C4-2B (cell line): ENCODE measurements around the gene TNNT3.

Experiments
- H3K27ac ChIP-seq: fragments of 450-650 bp; 2 replicates; pipeline ENCODE4 v1.5.1; 2017
- CTCF ChIP-seq: fragments of 450-650 bp; conservative IDR thresholded peaks from 2 replicates; pipeline ENCODE4 v1.5.1; 2017; ENCODE audit warnings: mild to moderate bottlenecking
- ZFX ChIP-seq: fragments of 450-650 bp; IDR thresholded peaks from 2 replicates; pipeline ENCODE4 v1.6.1; 2017

Gene TNNT3

GRCh38 chr11:1925373-1926155 lies 6.1 kb downstream of the TNNT3 start:
- TF ChIP-seq CTCF (no peak), ZFX (no peak)
- no peak overlapping the region for H3K27ac ChIP-seq

DNA sequence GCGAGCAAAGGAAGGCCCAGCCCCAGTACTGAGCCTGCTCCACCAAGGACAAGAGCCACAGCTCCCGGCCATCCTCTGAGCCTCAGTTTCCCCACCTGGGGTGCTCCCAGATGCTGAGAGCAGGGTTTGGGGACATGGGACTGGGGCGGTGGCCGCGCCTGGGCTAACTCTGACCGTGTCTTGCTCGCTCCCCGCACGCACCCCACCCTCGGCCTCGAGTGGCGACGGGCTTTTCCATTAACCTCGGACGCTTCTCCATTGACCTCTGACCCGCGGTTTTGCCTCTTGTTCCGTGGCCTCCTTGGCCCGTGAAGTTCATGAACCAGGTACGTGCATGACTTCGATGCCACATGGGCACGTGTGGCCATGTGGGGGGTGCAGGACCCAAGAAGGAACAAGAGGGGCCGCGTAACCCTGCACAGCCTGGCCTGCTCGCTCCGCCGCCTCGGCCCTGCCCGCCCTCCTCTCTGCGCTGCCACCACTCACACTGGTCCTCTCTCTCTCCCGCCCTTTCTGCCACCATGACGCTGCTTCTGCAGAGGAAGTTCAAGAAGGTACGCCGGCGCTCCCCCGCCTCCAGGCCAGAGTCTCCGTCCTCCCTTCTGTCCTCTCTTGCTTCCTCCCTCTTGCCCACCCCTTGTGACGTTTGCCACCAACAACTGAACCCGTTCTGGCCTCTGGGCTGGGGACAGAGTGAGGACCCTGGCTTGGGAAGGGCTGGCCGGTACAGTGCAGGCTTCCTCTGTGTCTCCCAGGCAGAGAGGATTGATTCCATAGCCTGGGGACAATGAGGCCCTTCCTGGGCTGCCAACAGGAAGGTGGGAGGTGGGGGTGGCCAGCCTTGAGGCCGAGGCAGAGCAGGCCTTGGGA lies 6.9 kb downstream of the TNNT3 start:
- TF ChIP-seq ZFX (no peak), CTCF (no peak)
- H3K27ac ChIP-seq: no peak overlapping the region

GRCh38 chr11:1927026-1927847 lies 7.7 kb downstream of the TNNT3 start:
- no peak for TF ChIP-seq CTCF
- no peak for TF ChIP-seq ZFX
- H3K27ac ChIP-seq: no peak overlapping the region

DNA sequence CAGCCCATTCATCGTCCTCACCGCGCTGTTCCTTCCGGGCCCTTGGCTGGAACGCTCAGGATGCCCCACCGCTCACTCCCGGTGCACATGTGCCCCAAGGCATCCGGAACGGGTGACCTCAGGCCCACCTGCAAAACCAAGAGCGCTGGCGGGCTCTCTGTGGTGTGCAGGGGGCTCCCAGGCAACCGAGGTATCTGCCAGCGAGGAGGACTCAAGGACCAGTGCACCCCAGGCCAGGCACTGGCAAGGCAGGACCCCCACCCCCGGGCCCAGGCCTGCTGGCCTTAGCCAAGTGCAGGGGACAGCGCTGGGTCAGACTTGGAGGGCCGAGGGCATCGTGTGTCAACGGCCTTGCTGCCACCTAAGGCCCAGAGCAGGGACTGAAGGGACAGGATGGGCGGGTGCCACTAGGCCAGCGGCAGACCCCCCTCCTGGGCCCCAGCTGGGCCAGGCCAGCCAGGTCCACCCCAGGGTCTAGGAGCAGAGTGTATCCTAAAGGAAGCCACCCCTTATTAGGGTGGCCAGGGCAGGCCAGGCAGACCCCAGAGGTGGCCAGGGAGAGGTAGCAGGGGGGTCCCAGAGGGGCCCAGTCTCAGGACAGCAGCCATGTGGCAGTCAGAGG lies 8.5 kb downstream of the TNNT3 start:
- no peak for TF ChIP-seq ZFX
- no peak for TF ChIP-seq CTCF
- H3K27ac ChIP-seq: no peak overlapping the region

GRCh38 chr11:1928470-1928890 lies 9.0 kb downstream of the TNNT3 start:
- TF ChIP-seq CTCF: no peak
- TF ChIP-seq ZFX: no peak
- no peak overlapping the region for H3K27ac ChIP-seq

DNA sequence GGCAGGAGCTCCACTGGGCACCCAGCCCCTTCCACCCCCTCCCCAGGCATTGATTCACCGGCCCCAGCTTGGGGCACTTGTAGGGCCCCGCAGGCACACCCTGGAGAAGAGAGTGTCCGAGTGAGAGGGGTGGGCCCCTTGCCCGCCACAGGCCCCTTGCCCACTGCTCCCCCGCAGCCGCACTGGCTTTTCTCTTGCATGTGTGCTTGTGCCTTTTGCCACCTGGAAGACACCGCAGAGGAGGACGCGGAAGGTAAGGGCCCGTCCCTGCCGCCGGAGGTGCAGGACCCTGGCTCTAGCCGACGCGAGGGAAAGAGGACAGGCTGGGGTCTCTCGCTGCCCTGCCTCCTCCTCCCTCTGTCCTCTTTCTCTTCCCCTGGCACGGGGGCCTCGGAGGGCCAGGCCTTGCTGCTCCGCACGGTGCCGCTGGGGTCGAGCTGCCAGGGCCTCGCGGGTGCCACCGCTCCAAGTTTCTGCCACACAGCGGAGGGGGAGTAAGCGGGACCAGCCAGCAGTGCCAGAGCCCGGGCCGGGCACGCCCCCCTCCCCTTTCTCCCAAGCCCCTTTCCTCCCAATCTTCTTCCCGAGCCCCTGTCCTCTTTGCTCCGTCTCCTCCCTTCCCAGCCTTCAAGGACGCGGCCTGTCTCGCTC lies 9.5 kb downstream of the TNNT3 start:
- H3K27ac ChIP-seq: no peak overlapping the region
- TF ChIP-seq ZFX (no peak), CTCF (no peak)
